ENCODE data around the gene STAG1.

- no peak for TF ChIP-seq NCOA1 (CRISPR knock-in tag; IDR thresholded peaks at IDR 0.05)
- no peak for TF ChIP-seq ZNF772 (CRISPR knock-in tag; IDR thresholded peaks at IDR 0.05)
- TF ChIP-seq TAF1 (CRISPR knock-in tag; IDR thresholded peaks at IDR 0.05), result no peak
- no peak for TF ChIP-seq ZNF383 (CRISPR knock-in tag; IDR thresholded peaks at IDR 0.05; ENCODE audit: borderline replicate concordance)
- TF ChIP-seq AFF4 (CRISPR knock-in tag; IDR thresholded peaks at IDR 0.05), result no peak
- TF ChIP-seq CTCF (CRISPR knock-in tag; IDR thresholded peaks at IDR 0.05), result no peak
- no peak for TF ChIP-seq ZNF292 (CRISPR knock-in tag; IDR thresholded peaks at IDR 0.05; ENCODE audit: borderline replicate concordance, low read depth)
- TF ChIP-seq SP1 (IDR thresholded peaks at IDR 0.05), result no peak
- no peak for TF ChIP-seq SP1 (CRISPR knock-in tag; IDR thresholded peaks at IDR 0.05)
These were observed 190.2 kb downstream of the STAG1 start for GRCh38 chr3:136562026-136562425.

All from HepG2 (cell line).